ENCODE data around the gene APOC4. TPM values are rescaled to one million over a fixed set of nuclear protein-coding genes. Genes with fewer than 3 reads are reported as not detected.
"Not testable (repeated sequence)": the region's sequence is repeated elsewhere in the genome, so short reads cannot be mapped to it uniquely, and the experiment has no call there.

The APOC4 gene
- total RNA-seq, 2 experiments from 2014 or later, result not detected

DNA sequence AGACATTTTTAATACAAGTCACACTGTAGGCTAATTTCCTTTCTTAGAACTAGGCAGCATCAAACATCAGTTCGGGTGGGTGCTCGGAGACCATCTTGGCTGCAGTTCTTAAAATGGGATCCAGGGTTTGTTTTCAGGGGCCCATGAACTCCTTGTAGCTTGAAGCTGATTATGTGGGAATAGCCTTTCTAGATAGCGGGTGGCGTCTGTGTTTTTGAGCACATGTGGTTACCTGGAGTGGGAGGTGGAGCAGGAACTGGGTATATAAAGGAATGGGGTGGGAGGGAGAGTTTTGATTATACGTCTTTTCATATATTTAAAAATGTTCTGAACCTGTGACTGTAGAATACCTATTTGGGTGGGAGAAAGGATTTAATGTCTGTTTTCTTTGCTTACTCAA, 26.1 kb downstream of the APOC4 start:
- H3K9me3 Mint-ChIP-seq (ENCODE audit: insufficient read depth), result no peaks in the 10 kb centered on the region
- no peak for DNase-seq
- peak overlapping the region; percentile 19 for H3K27ac Mint-ChIP-seq
- CTCF ChIA-PET, result no interaction called here
- H3K27me3 Mint-ChIP-seq (ENCODE audit: low read depth), result no peaks in the 10 kb centered on the region
- no peaks in the 10 kb centered on the region for H3K4me1 Mint-ChIP-seq (ENCODE audit: low read depth)
- POLR2A ChIA-PET, result no interaction called here
- no peak for ATAC-seq
- no peak overlapping the region for H3K4me3 Mint-ChIP-seq
- peaks cover 18% of the 10 kb centered on the region for H3K36me3 Mint-ChIP-seq (ENCODE audit: low read depth)

DNA sequence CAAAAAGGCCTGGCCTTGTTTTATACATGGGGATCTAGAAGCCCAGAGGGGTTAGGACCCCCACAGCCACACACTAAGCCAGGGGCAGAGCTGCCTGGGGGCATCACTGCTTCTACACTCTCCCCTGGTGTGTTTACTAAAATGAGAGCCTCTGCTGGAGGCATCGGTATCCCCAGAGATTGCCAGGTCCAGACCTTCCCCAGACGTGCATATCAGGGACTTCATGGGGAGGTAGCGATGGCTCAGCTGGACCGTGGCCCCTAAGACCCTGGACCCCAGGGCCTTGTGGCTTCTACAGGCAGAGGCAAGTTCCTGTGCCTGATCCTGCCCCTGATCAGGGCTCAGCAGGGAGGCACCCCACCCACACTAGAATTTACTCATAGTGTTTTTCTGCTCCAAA, 26.6 kb downstream of the APOC4 start:
- Mint-ChIP-seq H3K36me3 (ENCODE audit: low read depth) (peaks cover 20% of the 10 kb centered on the region), H3K4me3 (no peak overlapping the region), H3K27ac (no peak overlapping the region), H3K4me1 (ENCODE audit: low read depth) (no peaks in the 10 kb centered on the region), H3K9me3 (ENCODE audit: insufficient read depth) (no peaks in the 10 kb centered on the region), H3K27me3 (ENCODE audit: low read depth) (no peaks in the 10 kb centered on the region)
- ChIA-PET CTCF (no interaction called here), POLR2A (no interaction called here)
- no peak for DNase-seq
- no peak for ATAC-seq

- ATAC-seq, result no peak
- Mint-ChIP-seq H3K4me3 (no peak overlapping the region), H3K36me3 (ENCODE audit: low read depth) (peaks cover 20% of the 10 kb centered on the region), H3K4me1 (ENCODE audit: low read depth) (no peaks in the 10 kb centered on the region), H3K27ac (no peak overlapping the region), H3K9me3 (ENCODE audit: insufficient read depth) (no peaks in the 10 kb centered on the region), H3K27me3 (ENCODE audit: low read depth) (no peaks in the 10 kb centered on the region)
- no peak for DNase-seq
- CTCF ChIA-PET, result no interaction called here
- POLR2A ChIA-PET, result no interaction called here
Observed at GRCh38 chr19:44969437-44969836, 27.4 kb downstream of the APOC4 start.

GRCh38 chr19:44971451-44971850, 29.4 kb downstream of the APOC4 start:
- POLR2A ChIA-PET; DNase-seq; H3K9me3 Mint-ChIP-seq (ENCODE audit: insufficient read depth); H3K4me3 Mint-ChIP-seq; ATAC-seq; H3K27ac Mint-ChIP-seq; H3K27me3 Mint-ChIP-seq (ENCODE audit: low read depth); H3K4me1 Mint-ChIP-seq (ENCODE audit: low read depth): not testable (repeated sequence)
- peaks cover 15% of the 10 kb centered on the region for H3K36me3 Mint-ChIP-seq (ENCODE audit: low read depth)
- CTCF ChIA-PET, result interaction anchor here (1.1 kb wide), 1 partner anchor 88 kb away, joined by 3 read pairs; no protein-coding TSS in a partner anchor

GRCh38 chr19:44972802-44973201, 30.8 kb downstream of the APOC4 start:
- ATAC-seq (no peak), DNase-seq (no peak)
- Mint-ChIP-seq H3K36me3 (ENCODE audit: low read depth) (peaks cover 21% of the 10 kb centered on the region), H3K9me3 (ENCODE audit: insufficient read depth) (no peaks in the 10 kb centered on the region), H3K27me3 (ENCODE audit: low read depth) (no peaks in the 10 kb centered on the region), H3K4me1 (ENCODE audit: low read depth) (no peaks in the 10 kb centered on the region), H3K27ac (no peak overlapping the region), H3K4me3 (no peak overlapping the region)
- ChIA-PET CTCF (no interaction called here), POLR2A (interaction anchor here (0.7 kb wide), 1 partner anchor 220 kb away, joined by 3 read pairs; no protein-coding TSS in a partner anchor)

GRCh38 chr19:44973982-44974735, 32.1 kb downstream of the APOC4 start:
- Mint-ChIP-seq H3K4me1 (ENCODE audit: low read depth) (no peaks in the 10 kb centered on the region), H3K9me3 (ENCODE audit: insufficient read depth) (no peaks in the 10 kb centered on the region), H3K4me3 (no peak overlapping the region), H3K27me3 (ENCODE audit: low read depth) (no peaks in the 10 kb centered on the region), H3K36me3 (ENCODE audit: low read depth) (peaks cover 25% of the 10 kb centered on the region), H3K27ac (no peak overlapping the region)
- ATAC-seq (no peak), DNase-seq (no peak)
- ChIA-PET POLR2A (interaction anchor here (0.6 kb wide), 2 partner anchors 12 to 28 kb away, joined by 3 read pairs; no protein-coding TSS in a partner anchor), CTCF (no interaction called here)

DNA sequence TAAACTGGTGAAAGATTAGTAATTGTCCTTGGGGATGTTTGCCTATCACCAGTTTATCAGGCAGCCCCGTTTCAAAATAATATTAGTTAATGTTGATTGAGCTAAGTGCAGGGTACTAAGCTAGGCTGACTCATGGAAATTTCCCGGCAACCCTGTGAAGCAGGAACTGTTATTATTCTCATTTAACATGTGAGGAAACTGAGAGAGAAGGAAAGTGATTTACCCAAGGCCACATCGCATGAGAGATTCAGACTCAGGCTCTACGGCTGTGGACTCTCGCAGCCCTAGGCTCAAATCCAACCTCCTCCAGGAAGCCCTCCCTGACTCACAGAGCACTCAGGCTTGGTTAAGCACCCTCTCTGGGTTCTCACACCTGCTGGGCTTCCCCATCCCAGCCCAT, 32.8 kb downstream of the APOC4 start:
- DNase-seq (no peak), ATAC-seq (no peak)
- Mint-ChIP-seq H3K9me3 (ENCODE audit: insufficient read depth) (no peaks in the 10 kb centered on the region), H3K27me3 (ENCODE audit: low read depth) (no peaks in the 10 kb centered on the region), H3K4me1 (ENCODE audit: low read depth) (no peaks in the 10 kb centered on the region), H3K27ac (no peak overlapping the region), H3K36me3 (ENCODE audit: low read depth) (peaks cover 30% of the 10 kb centered on the region), H3K4me3 (no peak overlapping the region)
- ChIA-PET CTCF (no interaction called here), POLR2A (no interaction called here)

GRCh38 chr19:44975444-44975843, 33.4 kb downstream of the APOC4 start:
- no peak overlapping the region for H3K27ac Mint-ChIP-seq
- no peak for ATAC-seq
- H3K4me1 Mint-ChIP-seq (ENCODE audit: low read depth), result no peaks in the 10 kb centered on the region
- CTCF ChIA-PET, result no interaction called here
- DNase-seq, result no peak
- H3K9me3 Mint-ChIP-seq (ENCODE audit: insufficient read depth), result no peaks in the 10 kb centered on the region
- H3K27me3 Mint-ChIP-seq (ENCODE audit: low read depth), result no peaks in the 10 kb centered on the region
- POLR2A ChIA-PET, result no interaction called here
- H3K36me3 Mint-ChIP-seq (ENCODE audit: low read depth), result peaks cover 30% of the 10 kb centered on the region
- no peak overlapping the region for H3K4me3 Mint-ChIP-seq

- ATAC-seq (no peak), DNase-seq (no peak)
- Mint-ChIP-seq H3K9me3 (ENCODE audit: insufficient read depth) (no peaks in the 10 kb centered on the region), H3K27ac (no peak overlapping the region), H3K36me3 (ENCODE audit: low read depth) (peaks cover 27% of the 10 kb centered on the region), H3K4me1 (ENCODE audit: low read depth) (peaks cover 4% of the 10 kb centered on the region), H3K4me3 (no peak overlapping the region), H3K27me3 (ENCODE audit: low read depth) (no peaks in the 10 kb centered on the region)
- ChIA-PET POLR2A (no interaction called here), CTCF (interaction anchor here (1.0 kb wide), 1 partner anchor 45 kb away, joined by 3 read pairs; no protein-coding TSS in a partner anchor)
Observed at GRCh38 chr19:44984005-44984404, 42.0 kb downstream of the APOC4 start.

DNA sequence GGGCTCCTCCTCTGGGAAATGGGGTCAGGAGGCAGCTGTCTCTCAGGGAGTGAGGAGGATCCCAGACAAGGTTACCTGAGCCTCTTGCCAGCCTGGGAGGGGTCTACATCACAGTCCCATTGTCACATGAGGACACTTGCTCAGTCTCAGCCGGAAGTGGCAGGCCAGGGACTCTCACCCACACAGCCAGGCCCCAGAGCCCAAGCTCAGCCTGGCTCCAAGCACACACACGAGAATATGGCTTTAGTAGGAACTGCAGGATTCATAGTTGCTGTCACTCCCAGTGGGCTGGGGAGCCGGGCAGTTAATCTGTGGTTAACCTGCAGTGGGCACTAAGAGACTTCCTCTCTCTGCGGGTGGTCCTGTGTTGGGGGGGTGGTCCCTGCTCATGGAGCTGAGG, 43.4 kb downstream of the APOC4 start:
- Mint-ChIP-seq H3K27ac (no peak overlapping the region), H3K4me1 (ENCODE audit: low read depth) (peaks cover 4% of the 10 kb centered on the region), H3K9me3 (ENCODE audit: insufficient read depth) (no peaks in the 10 kb centered on the region), H3K27me3 (ENCODE audit: low read depth) (no peaks in the 10 kb centered on the region), H3K4me3 (no peak overlapping the region), H3K36me3 (ENCODE audit: low read depth) (peaks cover 20% of the 10 kb centered on the region)
- no peak for DNase-seq
- ChIA-PET POLR2A (interaction anchor here (0.5 to 0.6 kb wide), 2 partner anchors 11 to 462 kb away, joined by 3 read pairs; no protein-coding TSS in a partner anchor), CTCF (interaction anchor here (1.6 kb wide), 1 partner anchor 74 kb away, joined by 4 read pairs; no protein-coding TSS in a partner anchor)
- ATAC-seq, result no peak

- Mint-ChIP-seq H3K27ac (no peak overlapping the region), H3K4me3 (no peak overlapping the region), H3K36me3 (ENCODE audit: low read depth) (peaks cover 20% of the 10 kb centered on the region), H3K27me3 (ENCODE audit: low read depth) (no peaks in the 10 kb centered on the region), H3K4me1 (ENCODE audit: low read depth) (peaks cover 4% of the 10 kb centered on the region), H3K9me3 (ENCODE audit: insufficient read depth) (no peaks in the 10 kb centered on the region)
- ChIA-PET POLR2A (no interaction called here), CTCF (interaction anchor here (1.6 kb wide), 1 partner anchor 73 kb away, joined by 4 read pairs; no protein-coding TSS in a partner anchor)
- ATAC-seq (no peak), DNase-seq (no peak)
Observed at GRCh38 chr19:44986389-44986788, 44.4 kb downstream of the APOC4 start.

DNA sequence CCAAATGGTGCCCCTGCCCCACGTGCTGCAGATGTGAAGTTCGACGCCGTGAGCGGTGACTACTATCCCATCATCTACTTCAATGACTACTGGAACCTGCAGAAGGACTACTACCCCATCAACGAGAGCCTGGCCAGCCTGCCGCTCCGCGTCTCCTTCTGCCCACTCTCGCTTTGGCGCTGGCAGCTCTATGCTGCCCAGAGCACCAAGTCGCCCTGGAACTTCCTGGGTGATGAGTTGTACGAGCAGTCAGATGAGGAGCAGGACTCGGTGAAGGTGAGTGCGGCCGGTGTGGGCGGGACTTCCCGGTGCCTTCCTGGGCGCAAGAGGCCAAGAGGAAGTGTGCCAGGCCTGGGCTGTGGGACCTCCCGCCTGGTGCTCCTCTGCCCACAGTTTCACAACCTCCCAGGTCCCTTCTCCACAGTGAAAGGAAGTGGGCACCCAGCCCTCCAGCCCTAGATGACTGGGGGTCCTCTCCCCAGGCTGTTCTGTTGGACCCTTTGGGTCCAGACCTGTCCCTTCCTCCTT, 45.2 kb downstream of the APOC4 start:
- Mint-ChIP-seq H3K4me3 (no peak overlapping the region), H3K9me3 (ENCODE audit: insufficient read depth) (no peaks in the 10 kb centered on the region), H3K36me3 (ENCODE audit: low read depth) (peaks cover 21% of the 10 kb centered on the region), H3K27ac (no peak overlapping the region), H3K27me3 (ENCODE audit: low read depth) (no peaks in the 10 kb centered on the region), H3K4me1 (ENCODE audit: low read depth) (peaks cover 10% of the 10 kb centered on the region)
- ChIA-PET CTCF (interaction anchor here (1.6 to 3.8 kb wide), 2 partner anchors 72 to 73 kb away, joined by 4 to 17 read pairs; no protein-coding TSS in a partner anchor), POLR2A (no interaction called here)
- DNase-seq (no peak), ATAC-seq (no peak)

All from activated CD8-positive, alpha-beta T cell treated with anti-CD3 and anti-CD28 coated beads, Interleukin-2, amount 10 ng/mL, durations not matched to agents 7 days and 5 days (primary cell).